ENCODE data around the gene UACA.

DNA sequence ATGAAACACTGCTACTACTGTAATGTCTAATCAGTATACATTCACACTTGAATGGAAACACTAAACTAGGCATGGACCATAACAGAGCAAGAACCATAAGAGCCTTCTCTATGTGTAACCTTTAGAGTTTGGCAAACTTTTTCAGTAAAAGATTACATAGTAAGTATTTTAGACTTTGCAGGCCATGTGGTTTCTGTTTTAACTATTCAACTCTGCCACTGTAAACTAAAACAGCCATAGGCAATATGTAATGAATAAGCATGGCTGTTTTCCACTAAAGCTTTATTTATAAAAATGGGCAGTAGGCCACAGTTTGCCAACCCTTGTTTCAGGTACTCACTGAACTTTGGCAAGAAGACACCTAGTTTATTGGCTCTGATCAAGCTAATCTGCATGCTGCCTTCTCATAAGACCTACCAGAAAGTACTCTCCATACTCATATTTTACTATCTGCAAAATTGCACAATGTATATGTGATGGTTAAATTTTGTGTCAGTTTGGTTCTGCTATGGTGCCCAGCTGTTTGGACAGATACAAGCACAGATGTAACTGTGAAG lies 46.0 kb downstream of the UACA start:
- TF ChIP-seq, protein P1, sequence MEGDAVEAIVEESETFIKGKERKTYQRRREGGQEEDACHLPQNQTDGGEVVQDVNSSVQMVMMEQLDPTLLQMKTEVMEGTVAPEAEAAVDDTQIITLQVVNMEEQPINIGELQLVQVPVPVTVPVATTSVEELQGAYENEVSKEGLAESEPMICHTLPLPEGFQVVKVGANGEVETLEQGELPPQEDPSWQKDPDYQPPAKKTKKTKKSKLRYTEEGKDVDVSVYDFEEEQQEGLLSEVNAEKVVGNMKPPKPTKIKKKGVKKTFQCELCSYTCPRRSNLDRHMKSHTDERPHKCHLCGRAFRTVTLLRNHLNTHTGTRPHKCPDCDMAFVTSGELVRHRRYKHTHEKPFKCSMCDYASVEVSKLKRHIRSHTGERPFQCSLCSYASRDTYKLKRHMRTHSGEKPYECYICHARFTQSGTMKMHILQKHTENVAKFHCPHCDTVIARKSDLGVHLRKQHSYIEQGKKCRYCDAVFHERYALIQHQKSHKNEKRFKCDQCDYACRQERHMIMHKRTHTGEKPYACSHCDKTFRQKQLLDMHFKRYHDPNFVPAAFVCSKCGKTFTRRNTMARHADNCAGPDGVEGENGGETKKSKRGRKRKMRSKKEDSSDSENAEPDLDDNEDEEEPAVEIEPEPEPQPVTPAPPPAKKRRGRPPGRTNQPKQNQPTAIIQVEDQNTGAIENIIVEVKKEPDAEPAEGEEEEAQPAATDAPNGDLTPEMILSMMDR (conservative IDR thresholded peaks at IDR 0.05) = no peak
- TF ChIP-seq EZH2 (IDR thresholded peaks at IDR 0.05; ENCODE audit: low read depth) = no peak

All from PC-9 (cell line).